ENCODE data around the gene WNT2. TPM values are rescaled to one million over a fixed set of nuclear protein-coding genes. Genes with fewer than 3 reads are reported as not detected.

WNT2 gene
- total and polyA plus RNA-seq, 2 of the 4 experiments (the other 2 are of a cell fraction): 1.8 to 1.9 TPM

GRCh38 chr7:117319181-117319580 lies 3.7 kb downstream of the WNT2 start:
- POLR2A ChIA-PET (ENCODE audit: unreplicated experiment): interaction anchor here (0.6 kb wide), 1 partner anchor 392 kb away, joined by 10 read pairs; no protein-coding TSS in a partner anchor
- H3K27me3 ChIP-seq (ENCODE audit: control insufficient read depth, insufficient read depth, low read length): peaks cover 30% of the 10 kb centered on the region
- DNase-seq: no peak
- H2BK20ac ChIP-seq (ENCODE audit: low read depth, low read length): no peak overlapping the region
- no peak overlapping the region for H3K4me2 ChIP-seq (ENCODE audit: low read depth, low read length)
- in situ Hi-C loops (cut with MboI; ENCODE audit: low sequenced_read_pairs): no loop called here
- peaks cover 7% of the 10 kb centered on the region; the same call in 1 of the 2 replicates for H3K4me1 ChIP-seq (ENCODE audit: control insufficient read depth, insufficient read depth, low read length)
- dilution Hi-C loops (cut with HindIII; ENCODE audit: low sequenced_read_pairs, unreplicated experiment): no loop called here
- no peak overlapping the region for H4K8ac ChIP-seq (ENCODE audit: low read depth in 2 of 2, low read length in 2 of 2)
- H3K14ac ChIP-seq (replicated peaks; ENCODE audit: low read depth, low read length): no peak overlapping the region
- H3K9me1 ChIP-seq (ENCODE audit: insufficient read depth, low read length): no peaks in the 10 kb centered on the region
- no peak overlapping the region for H3K4ac ChIP-seq (ENCODE audit: low read depth, low read length)
- H3K56ac ChIP-seq (ENCODE audit: extremely low read depth, insufficient read depth, low read length): no peak overlapping the region
- CTCF ChIA-PET: no interaction called here
- H2BK15ac ChIP-seq (ENCODE audit: low read depth, low read length): no peak overlapping the region
- H4K5ac ChIP-seq (ENCODE audit: low read depth, low read length): no peak overlapping the region
- H2AFZ ChIP-seq (replicated peaks; ENCODE audit: low read length, poor library complexity): no peak overlapping the region
- no peaks in the 10 kb centered on the region for H4K20me1 ChIP-seq (ENCODE audit: insufficient read depth, low read length)
- TF ChIP-seq MXI1 (IDR thresholded peaks at IDR 0.05; ENCODE audit: borderline replicate concordance, low read depth, low read length): no peak
- no peak for TF ChIP-seq USF2 (IDR thresholded peaks at IDR 0.05; ENCODE audit: low read depth, low read length)
- TF ChIP-seq RAD21 (IDR thresholded peaks at IDR 0.05; ENCODE audit: low read length): no peak
- no peak for TF ChIP-seq NFE2L2 (IDR thresholded peaks at IDR 0.05; ENCODE audit: low read depth, low read length)
- TF ChIP-seq FOS (IDR thresholded peaks at IDR 0.05; ENCODE audit: low read depth, low read length): no peak
- TF ChIP-seq CHD1 (IDR thresholded peaks at IDR 0.05; ENCODE audit: low read depth, low read length): no peak
- no peak for TF ChIP-seq MAFK (IDR thresholded peaks at IDR 0.05; ENCODE audit: low read depth, low read length)
- TF ChIP-seq RCOR1 (IDR thresholded peaks at IDR 0.05; ENCODE audit: insufficient replicate concordance, low read length): no peak
- TF ChIP-seq CEBPB (IDR thresholded peaks at IDR 0.05; ENCODE audit: low read depth, low read length): no peak
- TF ChIP-seq CTCF (conservative IDR thresholded peaks at IDR 0.05; ENCODE audit: low read depth, low read length): no peak
- H3K27ac ChIP-seq (ENCODE audit: insufficient read depth, low read length): no peak overlapping the region
- peaks cover 14% of the 10 kb centered on the region; the same call in 1 of the 2 replicates for H3K36me3 ChIP-seq (ENCODE audit: control insufficient read depth, insufficient read depth, low read length)
- H2BK5ac ChIP-seq (ENCODE audit: low read depth, low read length, poor library complexity, severe bottlenecking): no peak overlapping the region
- intact Hi-C loops (cut with micrococcal nuclease): loop anchor here (10.0 kb wide), 1 partner anchor 396 kb away; no protein-coding TSS in a partner anchor
- H2AK5ac ChIP-seq (ENCODE audit: low read depth, low read length): no peak overlapping the region
- no peak for ATAC-seq (ENCODE audit: low read depth)
- H3K4me3 ChIP-seq (ENCODE audit: insufficient read depth, low read depth, low read length): no peak overlapping the region
- H3K9me3 ChIP-seq (ENCODE audit: control insufficient read depth, insufficient read depth, low read length): peaks cover 6% of the 10 kb centered on the region; the same call in 1 of the 2 replicates
- no peak overlapping the region for H3K23ac ChIP-seq (ENCODE audit: low read depth, low read length)
- no TSS peak for BruUV-seq (replicated peaks)
- H3K18ac ChIP-seq (ENCODE audit: low read depth, low read length): no peak overlapping the region
- H3K79me1 ChIP-seq (ENCODE audit: low read depth in 1 of 2, low read length in 2 of 2): no peaks in the 10 kb centered on the region
- H3K9ac ChIP-seq (ENCODE audit: low read depth, low read length): no peak overlapping the region
- H4K91ac ChIP-seq (ENCODE audit: insufficient read depth, low read depth, low read length): no peak overlapping the region
- no CpG with 5 or more reads among the region's 3 CpGs for WGBS, 2 experiments (ENCODE audit: extremely low coverage in 2 of 2, insufficient read length in 1 of 2)
- H2BK120ac ChIP-seq (ENCODE audit: low read depth, low read length): no peak overlapping the region
- no peak overlapping the region for H2AK9ac ChIP-seq (replicated peaks; ENCODE audit: low read depth, low read length, poor library complexity)
